ENCODE results near the gene NAP1L2. TPM values are rescaled to one million over a fixed set of nuclear protein-coding genes. Genes with fewer than 3 reads are reported as not detected.

Gene NAP1L2, protein sequence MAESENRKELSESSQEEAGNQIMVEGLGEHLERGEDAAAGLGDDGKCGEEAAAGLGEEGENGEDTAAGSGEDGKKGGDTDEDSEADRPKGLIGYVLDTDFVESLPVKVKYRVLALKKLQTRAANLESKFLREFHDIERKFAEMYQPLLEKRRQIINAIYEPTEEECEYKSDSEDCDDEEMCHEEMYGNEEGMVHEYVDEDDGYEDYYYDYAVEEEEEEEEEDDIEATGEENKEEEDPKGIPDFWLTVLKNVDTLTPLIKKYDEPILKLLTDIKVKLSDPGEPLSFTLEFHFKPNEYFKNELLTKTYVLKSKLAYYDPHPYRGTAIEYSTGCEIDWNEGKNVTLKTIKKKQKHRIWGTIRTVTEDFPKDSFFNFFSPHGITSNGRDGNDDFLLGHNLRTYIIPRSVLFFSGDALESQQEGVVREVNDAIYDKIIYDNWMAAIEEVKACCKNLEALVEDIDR
- not detected in 2 replicates for total RNA-seq

DNA sequence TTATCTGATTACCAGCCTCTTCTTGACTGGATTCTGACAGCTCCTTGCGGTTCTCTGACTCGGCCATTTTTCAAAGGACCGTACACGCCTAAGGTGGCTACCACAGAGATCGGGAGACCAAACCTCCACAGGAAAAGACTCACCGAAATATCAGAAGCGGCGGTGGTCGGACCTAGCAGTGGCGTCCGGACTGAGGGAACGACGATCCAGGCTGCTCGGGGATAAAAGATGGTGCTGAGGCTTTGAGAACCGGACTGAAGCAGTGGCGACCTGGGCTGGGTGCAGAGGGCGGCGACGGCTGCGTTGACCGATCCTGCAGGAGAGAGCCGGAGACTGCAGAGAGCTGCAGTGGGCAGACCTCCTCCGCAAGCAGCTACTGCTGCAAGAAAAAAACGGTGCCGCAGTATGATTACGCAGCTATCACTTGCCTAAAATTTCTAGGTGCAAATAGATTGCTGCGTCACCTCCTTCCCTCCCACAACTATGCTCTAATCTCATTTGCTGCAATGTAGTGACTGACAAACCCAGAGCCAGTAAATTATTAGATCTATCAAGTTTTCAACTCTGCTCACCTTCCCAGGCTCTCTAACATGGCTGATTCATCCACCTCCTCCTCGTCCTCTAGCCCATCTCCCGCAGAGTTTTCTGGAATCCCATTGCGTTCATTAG, at the start of gene NAP1L2:
TSS of gene NAP1L2 (minus strand) at position 426 of the 669 bp plus-strand sequence. CDS start at position 67, 359 bp downstream.

Other genes with a start within 250 kb of the NAP1L2 start
- gene PABPC1L2B, start 211.9 kb downstream of the NAP1L2 start, total RNA-seq, result not detected in 2 replicates
- not detected in 2 replicates for gene PABPC1L2A, start 135.3 kb downstream of the NAP1L2 start, total RNA-seq
- gene CDX4, start 232.2 kb upstream of the NAP1L2 start, total RNA-seq, result not detected in 2 replicates